NCI-H1092 treated with DMSO at 0.1 percent for 48 hours (cell line): ENCODE data around the gene EML2.

Experiments used
- DNase-seq: peaks from one replicate; lab custom pipeline; 2025; lab: John Stamatoyannopoulos, UW

EML2 gene

GRCh38 chr19:45587873-45588272 is 51.3 kb downstream of the EML2 start:
- no peak for DNase-seq

GRCh38 chr19:45585158-45585577 is 54.0 kb downstream of the EML2 start:
- no peak for DNase-seq

- DNase-seq = peak; percentile 97
Observed at GRCh38 chr19:45584332-45585157, 54.7 kb downstream of the EML2 start, which contains the start of gene OPA3. OPA3 (minus strand) TSS chr19:45584802; CDS start chr19:45584764, 38 bp downstream.

GRCh38 chr19:45581576-45581975 is 57.6 kb downstream of the EML2 start:
- no peak for DNase-seq

GRCh38 chr19:45578861-45579260 is 60.3 kb downstream of the EML2 start:
- no peak for DNase-seq

- no peak for DNase-seq
Observed at GRCh38 chr19:45577111-45577905, 61.9 kb downstream of the EML2 start.

- no peak for DNase-seq
Observed at GRCh38 chr19:45576682-45577081, 62.5 kb downstream of the EML2 start.

GRCh38 chr19:45575216-45575615 is 64.0 kb downstream of the EML2 start:
- DNase-seq = no peak

GRCh38 chr19:45574526-45574925 is 64.7 kb downstream of the EML2 start:
- no peak for DNase-seq

GRCh38 chr19:45571457-45572220 is 67.6 kb downstream of the EML2 start:
- no peak for DNase-seq

GRCh38 chr19:45569619-45570421 is 69.4 kb downstream of the EML2 start:
- no peak for DNase-seq

GRCh38 chr19:45568732-45569131 is 70.5 kb downstream of the EML2 start:
- DNase-seq = no peak

GRCh38 chr19:45567609-45568008 is 71.6 kb downstream of the EML2 start:
- DNase-seq = no peak

GRCh38 chr19:45564131-45564780 is 74.9 kb downstream of the EML2 start:
- DNase-seq = no peak

- DNase-seq = no peak
Observed at GRCh38 chr19:45560686-45561085, 78.5 kb downstream of the EML2 start.

GRCh38 chr19:45560038-45560437 is 79.2 kb downstream of the EML2 start:
- DNase-seq = no peak
